Measurements from ENCODE around the gene PHTF2.

DNA sequence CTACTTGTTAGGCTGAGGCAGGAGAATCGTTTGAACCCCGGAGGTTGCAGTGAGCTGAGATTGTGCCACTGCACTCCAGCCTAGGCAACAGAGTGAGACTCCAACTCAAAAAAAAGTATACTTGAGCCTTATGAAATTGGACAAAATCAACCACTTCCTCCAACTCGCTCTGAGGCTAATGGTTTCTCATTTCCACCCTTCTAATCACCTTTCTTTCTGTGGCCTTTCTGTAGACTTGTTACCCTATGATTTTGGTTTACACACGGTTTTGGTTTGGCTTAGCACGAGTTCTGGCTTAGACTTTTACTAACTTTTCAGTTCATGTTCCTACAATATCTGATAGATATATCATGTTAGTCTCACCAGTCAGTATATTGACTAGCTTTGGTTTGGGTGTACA, 152.0 kb downstream of the PHTF2 start:
- no peak for TF ChIP-seq YY1 (IDR thresholded peaks at IDR 0.05; ENCODE audit: low read depth)
- TF ChIP-seq NFIC (IDR thresholded peaks at IDR 0.05), result no peak
- no peak for TF ChIP-seq EP300 (IDR thresholded peaks at IDR 0.05; ENCODE audit: borderline replicate concordance)
- TF ChIP-seq FOXM1 (IDR thresholded peaks at IDR 0.05; ENCODE audit: borderline replicate concordance, low read depth), result no peak
- TF ChIP-seq RAD21 (IDR thresholded peaks at IDR 0.05; ENCODE audit: low read depth), result no peak
- TF ChIP-seq EGR1 (IDR thresholded peaks at IDR 0.05), result no peak
- no peak for TF ChIP-seq USF1 (IDR thresholded peaks at IDR 0.05)
